ENCODE data around the gene PRRC2A. TPM values are rescaled to one million over a fixed set of nuclear protein-coding genes. Genes with fewer than 3 reads are reported as not detected.
A peak's percentile ranks its signal among the peaks of the same experiment; 100 is the strongest.
"Not testable (repeated sequence)": the region's sequence is repeated elsewhere in the genome, so short reads cannot be mapped to it uniquely, and the experiment has no call there.

PRRC2A gene
- total RNA-seq, 2 donors from 2014 or later = 260 to 285 TPM

DNA sequence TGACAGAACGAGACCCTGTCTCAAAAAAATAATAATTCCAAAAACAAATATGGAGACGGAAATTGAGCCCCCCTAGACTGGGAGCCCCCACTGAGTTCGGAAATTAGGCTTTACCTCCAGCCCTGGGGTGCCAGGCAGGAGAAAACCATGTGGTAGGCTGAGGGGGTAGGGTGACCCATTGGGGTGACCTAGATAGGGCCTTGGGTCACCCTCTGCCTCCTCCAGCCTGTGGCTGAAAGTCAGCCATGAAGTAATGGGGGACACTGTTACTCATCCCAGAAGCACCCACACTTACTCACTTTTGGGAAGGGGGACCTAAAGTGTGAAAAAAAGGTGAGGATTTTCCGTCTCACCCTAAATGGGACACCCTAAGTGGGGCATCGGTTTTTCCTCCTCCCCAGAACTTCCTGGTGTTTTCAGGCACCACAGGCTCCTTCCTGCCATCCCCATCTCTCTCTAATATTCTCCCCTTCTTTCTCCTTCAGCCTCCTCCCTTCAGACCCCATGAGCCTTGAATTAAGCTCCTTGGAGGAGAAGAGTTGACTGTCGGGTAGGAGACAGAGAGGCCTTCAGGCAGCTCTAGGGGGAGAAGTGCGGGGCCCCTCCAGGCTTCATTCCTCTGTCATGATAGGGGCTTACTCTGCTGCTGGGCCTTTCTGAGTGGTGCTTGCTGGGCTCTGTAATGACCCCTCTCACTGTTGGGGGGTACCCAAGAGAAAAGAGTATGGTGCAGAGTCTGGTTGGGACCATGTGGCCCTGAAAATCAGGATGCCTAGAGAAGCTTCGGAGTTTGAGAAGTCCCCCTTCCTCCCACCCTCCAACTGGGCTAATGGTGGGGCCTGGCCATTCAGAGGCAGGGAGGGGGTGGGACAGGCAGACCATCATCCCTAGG is 40.7 kb upstream of the PRRC2A start:
- ATAC-seq (replicated peaks in 1 of 2) = peak in 1 of 2 donors; percentile 4
- peaks cover 92% of the 10 kb centered on the region for H3K4me1 Mint-ChIP-seq (ENCODE audit: low read depth)
- H3K9me3 Mint-ChIP-seq = no peaks in the 10 kb centered on the region

DNA sequence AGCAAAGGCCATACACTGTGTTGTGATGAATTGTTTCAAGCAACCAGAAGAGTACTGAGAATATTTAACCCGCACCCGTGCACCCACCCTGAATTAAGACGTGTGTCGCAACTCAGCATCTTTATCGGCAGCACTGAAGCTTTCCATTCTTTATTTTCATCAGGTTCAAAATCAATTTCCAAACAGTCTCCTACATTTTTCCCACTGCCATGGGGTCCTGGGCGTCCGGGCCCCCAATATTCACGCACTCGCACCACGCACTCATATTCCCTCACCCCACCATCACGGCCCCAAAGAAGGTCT is 40.1 kb upstream of the PRRC2A start:
- no peak for DNase-seq
- Mint-ChIP-seq H3K9me3 (no peaks in the 10 kb centered on the region), H3K4me1 (ENCODE audit: low read depth) (peaks cover 93% of the 10 kb centered on the region), H3K27me3 (ENCODE audit: low read depth) (no peaks in the 10 kb centered on the region), H3K27ac (peak overlapping the region; percentile 36), H3K36me3 (ENCODE audit: insufficient read depth in 2 of 2) (peaks cover 16 to 17% of the 10 kb centered on the region in 2 donors), H3K4me3 (peak overlapping the region; percentile 91 to 100)
- ATAC-seq (replicated peaks in 1 of 2) = no peak

More for the DNA sequence above, 40.7 kb upstream of the PRRC2A start:
- H3K27me3 Mint-ChIP-seq (ENCODE audit: low read depth) = no peaks in the 10 kb centered on the region
- H3K4me3 Mint-ChIP-seq = peak overlapping the region; percentile 91 to 100
- H3K36me3 Mint-ChIP-seq (ENCODE audit: insufficient read depth in 2 of 2) = peaks cover 16 to 17% of the 10 kb centered on the region in 2 donors
- H3K27ac Mint-ChIP-seq = peak overlapping the region; percentile 92
- DNase-seq = no peak

DNA sequence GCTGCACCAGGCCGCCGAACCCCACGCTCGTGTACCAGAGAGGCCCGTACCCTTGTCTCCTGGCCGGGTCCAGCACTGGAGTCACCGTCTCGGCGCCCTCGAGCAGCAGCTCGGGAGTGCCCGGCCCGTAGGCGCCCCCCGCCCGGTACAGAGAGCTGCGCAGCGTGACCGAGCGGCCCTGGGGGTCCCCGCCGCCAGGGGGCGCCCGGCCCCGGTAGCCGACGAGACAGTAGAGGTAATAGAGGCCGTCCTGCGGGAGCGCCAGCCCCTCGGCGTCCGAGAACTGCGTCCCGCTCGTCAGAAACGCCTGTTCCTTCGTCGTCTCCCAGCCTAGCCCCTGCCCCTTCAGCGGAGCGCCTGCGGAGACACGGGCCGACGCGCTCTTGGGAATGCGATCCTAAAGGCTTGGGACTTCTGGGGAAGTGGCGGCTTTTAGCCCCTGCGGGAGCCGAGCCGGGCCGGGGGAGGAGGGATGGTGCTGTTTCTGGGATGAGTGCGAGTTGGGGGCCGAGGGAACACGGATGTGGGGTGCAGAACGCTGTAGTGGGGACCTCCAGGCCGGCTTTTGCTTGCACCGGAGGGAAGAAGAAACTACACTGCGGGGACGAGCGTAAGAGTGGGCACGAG is 39.6 kb upstream of the PRRC2A start:
- peak; percentile 92 to 97 for DNase-seq
- peaks cover 94% of the 10 kb centered on the region for H3K4me1 Mint-ChIP-seq (ENCODE audit: low read depth)
- peak; percentile 76 to 83 for ATAC-seq (replicated peaks in 1 of 2)
- peak overlapping the region; percentile 97 for H3K27ac Mint-ChIP-seq
- no peaks in the 10 kb centered on the region for H3K27me3 Mint-ChIP-seq (ENCODE audit: low read depth)
- no peaks in the 10 kb centered on the region for H3K9me3 Mint-ChIP-seq
- H3K36me3 Mint-ChIP-seq (ENCODE audit: insufficient read depth in 2 of 2) = peaks cover 13 to 14% of the 10 kb centered on the region in 2 donors
- peak overlapping the region; percentile 91 to 100 for H3K4me3 Mint-ChIP-seq

- Mint-ChIP-seq H3K36me3 (ENCODE audit: insufficient read depth in 2 of 2) (peaks cover 9 to 10% of the 10 kb centered on the region in 2 donors), H3K27ac (peak overlapping the region; percentile 97), H3K27me3 (ENCODE audit: low read depth) (no peaks in the 10 kb centered on the region), H3K4me3 (peak overlapping the region; percentile 91 to 100), H3K9me3 (no peaks in the 10 kb centered on the region), H3K4me1 (ENCODE audit: low read depth) (peaks cover 94% of the 10 kb centered on the region)
- DNase-seq (no peak), ATAC-seq (replicated peaks in 1 of 2) (no peak)
Measured at GRCh38 chr6:31581434-31582229, 38.9 kb upstream of the PRRC2A start.

DNA sequence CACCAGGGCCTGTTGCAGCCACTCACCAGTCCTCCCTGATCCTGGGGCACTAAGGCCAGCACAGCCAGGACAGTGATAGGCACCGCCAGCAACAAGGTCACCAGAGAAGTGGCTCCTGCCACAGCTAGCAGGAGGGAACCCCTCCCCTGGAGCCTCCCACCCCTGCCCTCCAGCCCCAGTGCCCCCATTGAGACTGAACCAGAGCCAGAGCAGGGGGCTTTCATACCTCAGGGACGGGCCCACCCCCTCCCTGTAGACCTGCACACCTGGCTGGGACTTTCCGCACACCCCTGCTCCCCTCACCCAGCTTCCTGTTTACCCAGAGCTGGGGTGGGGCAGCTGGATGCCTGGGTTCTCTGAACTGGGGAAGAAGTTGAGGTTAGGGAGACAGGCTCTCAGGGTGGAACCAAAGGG is 38.3 kb upstream of the PRRC2A start, which contains the start of gene LTB:
Gene LTB (minus strand): TSS at position 195 of the 414 bp plus-strand sequence. CDS start 7 bp downstream, at position 188.
- Mint-ChIP-seq H3K27me3 (ENCODE audit: low read depth) (no peaks in the 10 kb centered on the region), H3K36me3 (ENCODE audit: insufficient read depth in 2 of 2) (peaks cover 8 to 9% of the 10 kb centered on the region in 2 donors), H3K27ac (peak within 1 kb of the TSS; percentile 97), H3K9me3 (no peaks in the 10 kb centered on the region), H3K4me1 (ENCODE audit: low read depth) (peaks cover 94% of the 10 kb centered on the region), H3K4me3 (peak within 1 kb of the TSS; percentile 91 to 100)
- DNase-seq (peak in 1 of 2 donors; percentile 41), ATAC-seq (replicated peaks in 1 of 2) (peak in 1 of 2 donors; percentile 5)

DNA sequence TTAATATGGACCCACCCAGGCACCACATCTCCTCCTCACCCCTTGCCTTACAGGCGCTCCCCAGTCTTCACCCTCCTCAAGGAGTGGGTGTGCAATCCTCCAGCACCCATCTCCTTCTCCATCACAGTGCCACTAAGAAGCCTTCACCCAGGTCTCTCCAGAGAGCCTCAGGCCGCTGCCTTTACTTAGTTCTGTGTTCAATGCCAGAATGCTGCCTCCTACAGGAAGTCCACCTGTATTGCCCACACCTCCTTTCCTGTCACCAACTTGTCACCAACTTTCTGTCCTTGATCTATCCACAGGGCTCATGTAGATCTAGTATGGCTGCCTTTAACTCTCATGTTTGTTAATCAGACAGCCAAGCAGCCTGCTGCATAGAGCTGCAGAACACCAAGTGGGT is 35.0 kb upstream of the PRRC2A start:
- peaks cover 8 to 9% of the 10 kb centered on the region in 2 donors for H3K36me3 Mint-ChIP-seq (ENCODE audit: insufficient read depth in 2 of 2)
- H3K4me3 Mint-ChIP-seq = peak overlapping the region; percentile 80 to 83
- DNase-seq = peak; percentile 57
- peak overlapping the region; percentile 88 for H3K27ac Mint-ChIP-seq
- ATAC-seq (replicated peaks in 1 of 2) = peak; percentile 28 to 31
- no peaks in the 10 kb centered on the region for H3K9me3 Mint-ChIP-seq
- peaks cover 84% of the 10 kb centered on the region for H3K4me1 Mint-ChIP-seq (ENCODE audit: low read depth)
- H3K27me3 Mint-ChIP-seq (ENCODE audit: low read depth) = no peaks in the 10 kb centered on the region

- peak within 1 kb of the TSS; percentile 95 for H3K27ac Mint-ChIP-seq
- no peaks in the 10 kb centered on the region for H3K9me3 Mint-ChIP-seq
- peaks cover 81% of the 10 kb centered on the region for H3K4me1 Mint-ChIP-seq (ENCODE audit: low read depth)
- peak in 1 of 2 donors; percentile 5 for ATAC-seq (replicated peaks in 1 of 2)
- DNase-seq = no peak
- H3K36me3 Mint-ChIP-seq (ENCODE audit: insufficient read depth in 2 of 2) = peaks cover 7 to 8% of the 10 kb centered on the region in 2 donors
- H3K27me3 Mint-ChIP-seq (ENCODE audit: low read depth) = no peaks in the 10 kb centered on the region
- peak within 1 kb of the TSS; percentile 80 to 83 for H3K4me3 Mint-ChIP-seq
Measured at GRCh38 chr6:31586008-31586407, 34.5 kb upstream of the PRRC2A start, which contains the start of gene LST1. LST1 (plus strand) TSS chr6:31586277; CDS start chr6:31587300, 1,023 bp downstream.

GRCh38 chr6:31586599-31587281 is 33.8 kb upstream of the PRRC2A start:
- Mint-ChIP-seq H3K27me3 (ENCODE audit: low read depth) (no peaks in the 10 kb centered on the region), H3K4me3 (peak overlapping the region; percentile 80 to 83), H3K9me3 (no peaks in the 10 kb centered on the region), H3K36me3 (ENCODE audit: insufficient read depth in 2 of 2) (peaks cover 2 to 5% of the 10 kb centered on the region in 2 donors), H3K27ac (peak overlapping the region; percentile 95), H3K4me1 (ENCODE audit: low read depth) (peaks cover 74% of the 10 kb centered on the region)
- peak in 1 of 2 donors; percentile 31 for DNase-seq
- peak; percentile 30 to 34 for ATAC-seq (replicated peaks in 1 of 2)

- peak overlapping the region; percentile 75 for H3K27ac Mint-ChIP-seq
- H3K27me3 Mint-ChIP-seq (ENCODE audit: low read depth) = no peaks in the 10 kb centered on the region
- no peak for DNase-seq
- H3K9me3 Mint-ChIP-seq = no peaks in the 10 kb centered on the region
- peak; percentile 9 to 10 for ATAC-seq (replicated peaks in 1 of 2)
- H3K4me3 Mint-ChIP-seq = peak overlapping the region; percentile 78 to 83
- peaks cover 73% of the 10 kb centered on the region for H3K4me1 Mint-ChIP-seq (ENCODE audit: low read depth)
- no peaks in the 10 kb centered on the region for H3K36me3 Mint-ChIP-seq (ENCODE audit: insufficient read depth in 2 of 2)
Measured at GRCh38 chr6:31587791-31588777, 32.4 kb upstream of the PRRC2A start.

- no peak for DNase-seq
- no peak overlapping the region for H3K4me3 Mint-ChIP-seq
- no peaks in the 10 kb centered on the region for H3K9me3 Mint-ChIP-seq
- peaks cover 74% of the 10 kb centered on the region for H3K4me1 Mint-ChIP-seq (ENCODE audit: low read depth)
- ATAC-seq (replicated peaks in 1 of 2) = no peak
- H3K27ac Mint-ChIP-seq = peak overlapping the region; percentile 4
- H3K36me3 Mint-ChIP-seq (ENCODE audit: insufficient read depth in 2 of 2) = no peaks in the 10 kb centered on the region
- no peaks in the 10 kb centered on the region for H3K27me3 Mint-ChIP-seq (ENCODE audit: low read depth)
Measured at GRCh38 chr6:31588871-31589650, 31.5 kb upstream of the PRRC2A start.

GRCh38 chr6:31590691-31591090 is 29.8 kb upstream of the PRRC2A start:
- not testable (repeated sequence) for H3K36me3 Mint-ChIP-seq (ENCODE audit: insufficient read depth in 2 of 2); ATAC-seq (replicated peaks in 1 of 2); H3K9me3 Mint-ChIP-seq; H3K4me3 Mint-ChIP-seq; H3K27me3 Mint-ChIP-seq (ENCODE audit: low read depth); H3K27ac Mint-ChIP-seq; DNase-seq
- H3K4me1 Mint-ChIP-seq (ENCODE audit: low read depth) = peaks cover 63% of the 10 kb centered on the region
